ENCODE measurements around the gene S1PR4. TPM values are rescaled to one million over a fixed set of nuclear protein-coding genes. Genes with fewer than 3 reads are reported as not detected.

The S1PR4 gene
- total RNA-seq, 1 experiment from 2014 or later = 0.28 TPM

- no peak overlapping the region for H3K27ac Mint-ChIP-seq
- CTCF ChIA-PET = interaction anchor here (0.5 to 0.9 kb wide), 2 partner anchors 14 to 105 kb away, joined by 3 read pairs; no protein-coding TSS in a partner anchor
- no peaks in the 10 kb centered on the region for H3K27me3 Mint-ChIP-seq (ENCODE audit: low read depth)
- peaks cover 5% of the 10 kb centered on the region for H3K36me3 Mint-ChIP-seq
- POLR2A ChIA-PET = no interaction called here
- peaks cover 3% of the 10 kb centered on the region; the same call in 1 of the 2 replicates for H3K4me1 Mint-ChIP-seq
- no peak for DNase-seq (ENCODE audit: low spot score)
- no peaks in the 10 kb centered on the region for H3K9me3 Mint-ChIP-seq
- no peak for ATAC-seq
- no peak overlapping the region for H3K4me3 Mint-ChIP-seq
- TF ChIP-seq SMAD3 (CRISPR knock-in tag; IDR thresholded peaks at IDR 0.05; ENCODE audit: borderline replicate concordance) (no peak), AR (CRISPR knock-in tag; IDR thresholded peaks at IDR 0.05) (no peak), NR2C2 (CRISPR knock-in tag; IDR thresholded peaks at IDR 0.05) (no peak), HMGXB4 (CRISPR knock-in tag; IDR thresholded peaks at IDR 0.05) (no peak), FOXK1 (CRISPR knock-in tag; IDR thresholded peaks at IDR 0.05) (no peak), IRF2 (CRISPR knock-in tag; IDR thresholded peaks at IDR 0.05; ENCODE audit: borderline replicate concordance, low read depth) (no peak), ZNF263 (CRISPR knock-in tag; IDR thresholded peaks at IDR 0.05; ENCODE audit: low read depth) (no peak), CBFB (CRISPR knock-in tag; IDR thresholded peaks at IDR 0.05; ENCODE audit: low read depth) (no peak), NFATC4 (CRISPR knock-in tag; IDR thresholded peaks at IDR 0.05) (no peak), ZNF671 (CRISPR knock-in tag; IDR thresholded peaks at IDR 0.05) (no peak), SMAD4 (CRISPR knock-in tag; IDR thresholded peaks at IDR 0.05) (no peak), MYBL2 (CRISPR knock-in tag; IDR thresholded peaks at IDR 0.05) (no peak)
- TF ChIP-seq, protein P1, sequence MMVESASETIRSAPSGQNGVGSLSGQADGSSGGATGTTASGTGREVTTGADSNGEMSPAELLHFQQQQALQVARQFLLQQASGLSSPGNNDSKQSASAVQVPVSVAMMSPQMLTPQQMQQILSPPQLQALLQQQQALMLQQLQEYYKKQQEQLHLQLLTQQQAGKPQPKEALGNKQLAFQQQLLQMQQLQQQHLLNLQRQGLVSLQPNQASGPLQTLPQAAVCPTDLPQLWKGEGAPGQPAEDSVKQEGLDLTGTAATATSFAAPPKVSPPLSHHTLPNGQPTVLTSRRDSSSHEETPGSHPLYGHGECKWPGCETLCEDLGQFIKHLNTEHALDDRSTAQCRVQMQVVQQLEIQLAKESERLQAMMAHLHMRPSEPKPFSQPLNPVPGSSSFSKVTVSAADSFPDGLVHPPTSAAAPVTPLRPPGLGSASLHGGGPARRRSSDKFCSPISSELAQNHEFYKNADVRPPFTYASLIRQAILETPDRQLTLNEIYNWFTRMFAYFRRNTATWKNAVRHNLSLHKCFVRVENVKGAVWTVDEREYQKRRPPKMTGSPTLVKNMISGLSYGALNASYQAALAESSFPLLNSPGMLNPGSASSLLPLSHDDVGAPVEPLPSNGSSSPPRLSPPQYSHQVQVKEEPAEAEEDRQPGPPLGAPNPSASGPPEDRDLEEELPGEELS (CRISPR knock-in tag; IDR thresholded peaks at IDR 0.05) = no peak
- TF ChIP-seq, protein P2, sequence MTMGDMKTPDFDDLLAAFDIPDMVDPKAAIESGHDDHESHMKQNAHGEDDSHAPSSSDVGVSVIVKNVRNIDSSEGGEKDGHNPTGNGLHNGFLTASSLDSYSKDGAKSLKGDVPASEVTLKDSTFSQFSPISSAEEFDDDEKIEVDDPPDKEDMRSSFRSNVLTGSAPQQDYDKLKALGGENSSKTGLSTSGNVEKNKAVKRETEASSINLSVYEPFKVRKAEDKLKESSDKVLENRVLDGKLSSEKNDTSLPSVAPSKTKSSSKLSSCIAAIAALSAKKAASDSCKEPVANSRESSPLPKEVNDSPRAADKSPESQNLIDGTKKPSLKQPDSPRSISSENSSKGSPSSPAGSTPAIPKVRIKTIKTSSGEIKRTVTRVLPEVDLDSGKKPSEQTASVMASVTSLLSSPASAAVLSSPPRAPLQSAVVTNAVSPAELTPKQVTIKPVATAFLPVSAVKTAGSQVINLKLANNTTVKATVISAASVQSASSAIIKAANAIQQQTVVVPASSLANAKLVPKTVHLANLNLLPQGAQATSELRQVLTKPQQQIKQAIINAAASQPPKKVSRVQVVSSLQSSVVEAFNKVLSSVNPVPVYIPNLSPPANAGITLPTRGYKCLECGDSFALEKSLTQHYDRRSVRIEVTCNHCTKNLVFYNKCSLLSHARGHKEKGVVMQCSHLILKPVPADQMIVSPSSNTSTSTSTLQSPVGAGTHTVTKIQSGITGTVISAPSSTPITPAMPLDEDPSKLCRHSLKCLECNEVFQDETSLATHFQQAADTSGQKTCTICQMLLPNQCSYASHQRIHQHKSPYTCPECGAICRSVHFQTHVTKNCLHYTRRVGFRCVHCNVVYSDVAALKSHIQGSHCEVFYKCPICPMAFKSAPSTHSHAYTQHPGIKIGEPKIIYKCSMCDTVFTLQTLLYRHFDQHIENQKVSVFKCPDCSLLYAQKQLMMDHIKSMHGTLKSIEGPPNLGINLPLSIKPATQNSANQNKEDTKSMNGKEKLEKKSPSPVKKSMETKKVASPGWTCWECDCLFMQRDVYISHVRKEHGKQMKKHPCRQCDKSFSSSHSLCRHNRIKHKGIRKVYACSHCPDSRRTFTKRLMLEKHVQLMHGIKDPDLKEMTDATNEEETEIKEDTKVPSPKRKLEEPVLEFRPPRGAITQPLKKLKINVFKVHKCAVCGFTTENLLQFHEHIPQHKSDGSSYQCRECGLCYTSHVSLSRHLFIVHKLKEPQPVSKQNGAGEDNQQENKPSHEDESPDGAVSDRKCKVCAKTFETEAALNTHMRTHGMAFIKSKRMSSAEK (CRISPR knock-in tag; IDR thresholded peaks at IDR 0.05; ENCODE audit: borderline replicate concordance) = no peak
- TF ChIP-seq, protein P3, sequence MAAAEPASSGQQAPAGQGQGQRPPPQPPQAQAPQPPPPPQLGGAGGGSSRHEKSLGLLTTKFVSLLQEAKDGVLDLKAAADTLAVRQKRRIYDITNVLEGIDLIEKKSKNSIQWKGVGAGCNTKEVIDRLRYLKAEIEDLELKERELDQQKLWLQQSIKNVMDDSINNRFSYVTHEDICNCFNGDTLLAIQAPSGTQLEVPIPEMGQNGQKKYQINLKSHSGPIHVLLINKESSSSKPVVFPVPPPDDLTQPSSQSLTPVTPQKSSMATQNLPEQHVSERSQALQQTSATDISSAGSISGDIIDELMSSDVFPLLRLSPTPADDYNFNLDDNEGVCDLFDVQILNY (CRISPR knock-in tag; IDR thresholded peaks at IDR 0.05) = no peak
- TF ChIP-seq, protein P4, sequence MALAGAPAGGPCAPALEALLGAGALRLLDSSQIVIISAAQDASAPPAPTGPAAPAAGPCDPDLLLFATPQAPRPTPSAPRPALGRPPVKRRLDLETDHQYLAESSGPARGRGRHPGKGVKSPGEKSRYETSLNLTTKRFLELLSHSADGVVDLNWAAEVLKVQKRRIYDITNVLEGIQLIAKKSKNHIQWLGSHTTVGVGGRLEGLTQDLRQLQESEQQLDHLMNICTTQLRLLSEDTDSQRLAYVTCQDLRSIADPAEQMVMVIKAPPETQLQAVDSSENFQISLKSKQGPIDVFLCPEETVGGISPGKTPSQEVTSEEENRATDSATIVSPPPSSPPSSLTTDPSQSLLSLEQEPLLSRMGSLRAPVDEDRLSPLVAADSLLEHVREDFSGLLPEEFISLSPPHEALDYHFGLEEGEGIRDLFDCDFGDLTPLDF (CRISPR knock-in tag; IDR thresholded peaks at IDR 0.05) = no peak
- TF ChIP-seq, protein P5, sequence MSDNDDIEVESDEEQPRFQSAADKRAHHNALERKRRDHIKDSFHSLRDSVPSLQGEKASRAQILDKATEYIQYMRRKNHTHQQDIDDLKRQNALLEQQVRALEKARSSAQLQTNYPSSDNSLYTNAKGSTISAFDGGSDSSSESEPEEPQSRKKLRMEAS (CRISPR knock-in tag; IDR thresholded peaks at IDR 0.05) = no peak
- TF ChIP-seq, protein P6, sequence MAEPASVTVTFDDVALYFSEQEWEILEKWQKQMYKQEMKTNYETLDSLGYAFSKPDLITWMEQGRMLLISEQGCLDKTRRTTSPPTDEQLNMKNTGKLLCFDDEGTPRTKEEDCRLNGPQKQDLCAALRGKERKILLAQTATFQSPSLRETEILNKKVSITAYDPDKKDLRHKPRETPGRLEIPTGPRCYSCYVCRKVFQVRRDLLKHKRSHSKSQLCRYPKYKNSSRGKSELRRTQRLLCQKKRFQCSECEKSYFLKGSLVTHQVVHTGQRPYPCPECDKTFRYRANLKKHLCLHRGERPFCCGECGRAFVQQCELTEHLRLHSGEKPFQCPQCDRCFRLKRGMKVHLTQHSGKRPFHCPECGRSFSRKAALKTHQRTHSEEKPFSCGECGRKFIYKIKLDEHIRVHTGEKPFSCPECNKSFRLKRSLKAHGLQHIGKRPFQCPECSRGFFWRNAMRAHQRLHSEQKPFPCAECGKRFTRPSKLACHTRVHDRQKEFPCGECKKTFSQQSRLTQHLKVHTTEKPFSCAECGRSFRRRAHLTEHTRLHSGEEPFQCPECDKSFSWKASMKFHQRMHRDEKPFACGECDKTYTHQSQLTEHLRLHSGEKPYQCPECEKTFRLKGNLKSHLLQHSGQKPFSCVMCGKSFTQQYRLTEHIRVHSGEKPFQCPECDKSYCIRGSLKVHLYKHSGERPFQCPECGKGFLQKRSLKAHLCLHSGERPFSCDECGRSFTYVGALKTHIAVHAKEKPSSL (CRISPR knock-in tag; conservative IDR thresholded peaks at IDR 0.05) = no peak
- TF ChIP-seq, protein P7, sequence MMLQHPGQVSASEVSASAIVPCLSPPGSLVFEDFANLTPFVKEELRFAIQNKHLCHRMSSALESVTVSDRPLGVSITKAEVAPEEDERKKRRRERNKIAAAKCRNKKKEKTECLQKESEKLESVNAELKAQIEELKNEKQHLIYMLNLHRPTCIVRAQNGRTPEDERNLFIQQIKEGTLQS (CRISPR knock-in tag; conservative IDR thresholded peaks at IDR 0.05) = no peak
Measured at GRCh38 chr19:3208317-3209207, 30.0 kb downstream of the S1PR4 start.
